Measurements from ENCODE around the gene COL6A2.

Gene COL6A2

DNA sequence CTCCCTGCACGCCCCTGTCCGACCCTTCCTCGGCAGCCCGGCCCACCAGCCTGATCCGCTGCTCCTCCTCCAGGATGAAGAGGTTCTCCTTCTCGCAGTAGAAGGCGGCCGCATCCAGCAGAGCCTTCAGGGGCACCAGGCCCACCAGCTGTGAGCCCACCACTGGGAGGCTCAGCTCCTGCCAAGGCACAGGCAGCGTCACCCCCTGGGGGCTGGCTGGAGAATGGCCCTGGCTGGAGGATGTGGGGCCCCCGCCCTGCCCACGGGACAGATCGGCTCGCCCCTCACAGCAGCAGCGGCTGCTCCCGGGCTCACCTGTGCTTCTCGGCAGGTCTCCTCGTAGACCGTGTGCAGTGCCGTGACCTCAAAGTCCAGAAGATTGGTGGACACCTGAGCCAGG, 52.2 kb downstream of the COL6A2 start:
- TF ChIP-seq ZBTB7A (IDR thresholded peaks at IDR 0.05; ENCODE audit: low read depth) (no peak), EP300 (IDR thresholded peaks at IDR 0.05; ENCODE audit: borderline replicate concordance) (no peak), TAF1 (IDR thresholded peaks at IDR 0.05; ENCODE audit: low read depth) (no peak), CEBPB (IDR thresholded peaks at IDR 0.05) (no peak), EGR1 (IDR thresholded peaks at IDR 0.05) (no peak), TEAD4 (IDR thresholded peaks at IDR 0.05) (no peak), CREB1 (IDR thresholded peaks at IDR 0.05; ENCODE audit: low read depth) (no peak), FOXM1 (IDR thresholded peaks at IDR 0.05; ENCODE audit: borderline replicate concordance, low read depth) (no peak), NFIC (IDR thresholded peaks at IDR 0.05) (no peak), RAD21 (IDR thresholded peaks at IDR 0.05; ENCODE audit: low read depth) (no peak), YY1 (IDR thresholded peaks at IDR 0.05; ENCODE audit: low read depth) (no peak), TCF12 (IDR thresholded peaks at IDR 0.05; ENCODE audit: low read depth) (no peak)
- TF ChIP-seq, protein P1, sequence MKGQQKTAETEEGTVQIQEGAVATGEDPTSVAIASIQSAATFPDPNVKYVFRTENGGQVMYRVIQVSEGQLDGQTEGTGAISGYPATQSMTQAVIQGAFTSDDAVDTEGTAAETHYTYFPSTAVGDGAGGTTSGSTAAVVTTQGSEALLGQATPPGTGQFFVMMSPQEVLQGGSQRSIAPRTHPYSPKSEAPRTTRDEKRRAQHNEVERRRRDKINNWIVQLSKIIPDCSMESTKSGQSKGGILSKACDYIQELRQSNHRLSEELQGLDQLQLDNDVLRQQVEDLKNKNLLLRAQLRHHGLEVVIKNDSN (IDR thresholded peaks at IDR 0.05): no peak
- TF ChIP-seq, protein P2, sequence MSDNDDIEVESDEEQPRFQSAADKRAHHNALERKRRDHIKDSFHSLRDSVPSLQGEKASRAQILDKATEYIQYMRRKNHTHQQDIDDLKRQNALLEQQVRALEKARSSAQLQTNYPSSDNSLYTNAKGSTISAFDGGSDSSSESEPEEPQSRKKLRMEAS (IDR thresholded peaks at IDR 0.05): no peak
- TF ChIP-seq, protein P3, sequence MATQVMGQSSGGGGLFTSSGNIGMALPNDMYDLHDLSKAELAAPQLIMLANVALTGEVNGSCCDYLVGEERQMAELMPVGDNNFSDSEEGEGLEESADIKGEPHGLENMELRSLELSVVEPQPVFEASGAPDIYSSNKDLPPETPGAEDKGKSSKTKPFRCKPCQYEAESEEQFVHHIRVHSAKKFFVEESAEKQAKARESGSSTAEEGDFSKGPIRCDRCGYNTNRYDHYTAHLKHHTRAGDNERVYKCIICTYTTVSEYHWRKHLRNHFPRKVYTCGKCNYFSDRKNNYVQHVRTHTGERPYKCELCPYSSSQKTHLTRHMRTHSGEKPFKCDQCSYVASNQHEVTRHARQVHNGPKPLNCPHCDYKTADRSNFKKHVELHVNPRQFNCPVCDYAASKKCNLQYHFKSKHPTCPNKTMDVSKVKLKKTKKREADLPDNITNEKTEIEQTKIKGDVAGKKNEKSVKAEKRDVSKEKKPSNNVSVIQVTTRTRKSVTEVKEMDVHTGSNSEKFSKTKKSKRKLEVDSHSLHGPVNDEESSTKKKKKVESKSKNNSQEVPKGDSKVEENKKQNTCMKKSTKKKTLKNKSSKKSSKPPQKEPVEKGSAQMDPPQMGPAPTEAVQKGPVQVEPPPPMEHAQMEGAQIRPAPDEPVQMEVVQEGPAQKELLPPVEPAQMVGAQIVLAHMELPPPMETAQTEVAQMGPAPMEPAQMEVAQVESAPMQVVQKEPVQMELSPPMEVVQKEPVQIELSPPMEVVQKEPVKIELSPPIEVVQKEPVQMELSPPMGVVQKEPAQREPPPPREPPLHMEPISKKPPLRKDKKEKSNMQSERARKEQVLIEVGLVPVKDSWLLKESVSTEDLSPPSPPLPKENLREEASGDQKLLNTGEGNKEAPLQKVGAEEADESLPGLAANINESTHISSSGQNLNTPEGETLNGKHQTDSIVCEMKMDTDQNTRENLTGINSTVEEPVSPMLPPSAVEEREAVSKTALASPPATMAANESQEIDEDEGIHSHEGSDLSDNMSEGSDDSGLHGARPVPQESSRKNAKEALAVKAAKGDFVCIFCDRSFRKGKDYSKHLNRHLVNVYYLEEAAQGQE (IDR thresholded peaks at IDR 0.05; ENCODE audit: low read depth): no peak

DNA sequence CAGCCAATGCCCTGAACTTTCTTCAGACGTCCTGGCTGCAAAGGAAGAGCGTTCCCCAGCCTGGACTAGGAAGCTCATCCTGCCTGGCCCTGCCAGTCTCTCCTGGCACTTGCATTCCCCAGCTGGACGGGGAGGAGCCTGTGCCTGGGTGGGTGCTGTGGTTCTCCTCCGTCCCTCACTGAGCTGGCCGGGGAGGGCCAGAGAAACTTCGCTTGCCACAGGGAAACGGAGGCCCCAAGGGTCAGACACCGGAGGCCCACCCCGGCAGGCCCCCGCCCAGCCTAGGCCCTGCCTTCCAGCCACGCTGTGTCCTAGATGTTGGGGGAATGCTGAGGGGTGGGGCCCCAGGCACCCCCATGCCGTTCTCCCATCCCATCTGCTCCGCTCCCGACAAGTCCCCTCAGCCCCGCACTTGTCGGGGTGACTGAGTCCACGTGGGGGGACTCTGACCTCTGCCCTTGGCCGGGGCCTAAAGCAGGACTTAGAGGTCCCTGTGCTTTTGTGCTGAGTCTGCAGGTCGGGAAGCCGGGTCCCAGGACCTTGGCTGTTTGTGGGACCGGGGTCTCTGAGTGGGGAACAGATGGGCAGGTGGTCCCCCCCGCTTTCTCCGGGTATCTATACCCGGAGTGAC, 52.7 kb downstream of the COL6A2 start:
- TF ChIP-seq, protein P1 (IDR thresholded peaks at IDR 0.05): no peak
- TF ChIP-seq EP300 (IDR thresholded peaks at IDR 0.05; ENCODE audit: borderline replicate concordance) (no peak), TCF12 (IDR thresholded peaks at IDR 0.05; ENCODE audit: low read depth) (no peak), CREB1 (IDR thresholded peaks at IDR 0.05; ENCODE audit: low read depth) (no peak), TAF1 (IDR thresholded peaks at IDR 0.05; ENCODE audit: low read depth) (no peak), NFIC (IDR thresholded peaks at IDR 0.05) (no peak), TEAD4 (IDR thresholded peaks at IDR 0.05) (no peak), FOXM1 (IDR thresholded peaks at IDR 0.05; ENCODE audit: borderline replicate concordance, low read depth) (no peak), ZBTB7A (IDR thresholded peaks at IDR 0.05; ENCODE audit: low read depth) (no peak), CEBPB (IDR thresholded peaks at IDR 0.05) (no peak), RAD21 (IDR thresholded peaks at IDR 0.05; ENCODE audit: low read depth) (no peak), EGR1 (IDR thresholded peaks at IDR 0.05) (no peak), YY1 (IDR thresholded peaks at IDR 0.05; ENCODE audit: low read depth) (no peak)
- TF ChIP-seq, protein P2 (IDR thresholded peaks at IDR 0.05): no peak

DNA sequence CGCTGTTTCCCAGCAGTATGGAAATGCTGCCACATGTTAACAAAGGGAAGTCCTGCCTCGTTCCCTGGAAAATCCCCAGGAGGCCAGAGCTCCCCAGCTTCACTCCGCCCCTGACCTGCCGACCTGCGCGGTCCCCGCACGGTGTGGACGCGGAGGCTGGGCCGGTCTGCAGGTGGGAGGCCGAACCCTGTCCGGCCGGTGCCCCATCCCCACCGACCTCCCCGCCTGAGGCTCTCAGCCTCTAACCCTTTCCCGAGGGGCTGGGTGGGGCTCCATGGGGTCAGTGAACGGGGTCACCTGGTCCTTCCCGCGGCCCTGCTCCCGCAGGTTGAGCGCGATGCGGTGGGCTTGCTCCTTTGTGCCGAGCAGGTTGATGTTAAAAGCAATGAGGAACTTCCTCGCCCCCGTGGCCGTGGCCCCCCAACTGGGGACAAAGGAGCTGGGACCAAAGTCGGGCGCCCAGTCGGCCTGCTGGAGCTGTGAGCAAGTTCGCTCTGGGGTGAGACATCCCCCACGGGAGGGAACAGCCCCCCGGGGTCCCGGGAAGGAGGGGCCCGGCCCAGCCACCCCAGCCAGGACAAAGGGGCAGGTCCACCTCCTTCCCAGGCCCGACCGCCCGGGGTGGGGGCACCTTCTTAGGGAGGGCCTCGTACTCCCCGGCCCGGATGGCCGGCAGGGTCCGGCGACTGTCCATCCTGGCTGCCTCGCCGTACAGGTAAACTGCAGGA, 53.5 kb downstream of the COL6A2 start:
- TF ChIP-seq ZBTB7A (IDR thresholded peaks at IDR 0.05; ENCODE audit: low read depth): 0 out of 2 replicates have a peak, but pooled peaks have one; percentile 34
- no peak for TF ChIP-seq CEBPB (IDR thresholded peaks at IDR 0.05)
- TF ChIP-seq CREB1 (IDR thresholded peaks at IDR 0.05; ENCODE audit: low read depth): no peak
- TF ChIP-seq EP300 (IDR thresholded peaks at IDR 0.05; ENCODE audit: borderline replicate concordance): no peak
- TF ChIP-seq TCF12 (IDR thresholded peaks at IDR 0.05; ENCODE audit: low read depth): no peak

DNA sequence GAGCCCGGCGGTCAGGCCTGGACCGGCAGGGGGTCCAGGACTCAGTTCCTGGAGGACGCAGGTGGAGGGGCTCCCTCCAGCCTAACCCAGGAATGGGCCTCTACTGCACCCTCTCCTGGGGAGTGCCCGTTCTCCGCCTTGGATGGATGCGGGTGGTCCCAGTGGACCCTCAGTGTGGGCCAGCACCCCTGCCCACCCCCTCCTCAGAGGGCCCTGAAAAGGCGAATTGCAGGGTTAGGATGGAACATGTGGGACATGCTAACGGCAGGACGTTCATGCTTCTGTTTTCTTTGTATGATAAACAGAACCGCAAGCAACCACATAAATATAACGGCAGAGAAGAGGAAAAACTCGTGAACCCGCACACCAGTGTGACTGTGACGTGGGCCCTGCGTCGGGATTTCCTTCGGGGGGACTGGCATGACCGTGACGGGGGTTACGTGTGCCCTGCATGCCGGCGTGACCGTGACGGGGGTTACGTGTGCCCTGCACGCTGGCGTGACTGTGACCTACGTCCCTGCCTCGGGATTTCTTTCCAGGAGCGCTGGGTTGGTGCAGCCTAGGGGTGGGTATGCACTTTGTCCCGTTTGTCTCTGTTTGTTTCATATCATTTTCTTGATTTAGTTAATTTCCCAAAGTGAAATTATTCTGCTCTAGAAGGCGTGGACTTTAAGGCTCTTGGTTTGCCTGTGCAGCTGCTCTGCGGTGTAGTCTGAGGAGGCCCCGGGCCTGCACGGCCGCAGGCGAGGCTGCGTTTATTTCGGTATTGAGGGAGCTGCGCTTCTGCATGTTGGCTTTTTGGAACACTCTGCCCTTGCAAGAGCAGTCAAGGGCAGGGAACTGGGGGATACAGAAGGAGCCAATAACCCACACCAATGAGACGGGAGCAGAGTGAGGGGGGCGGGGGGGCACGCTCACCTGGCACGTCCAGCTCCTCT, 54.3 kb downstream of the COL6A2 start:
- TF ChIP-seq NFIC (IDR thresholded peaks at IDR 0.05): no peak
- no peak for TF ChIP-seq YY1 (IDR thresholded peaks at IDR 0.05; ENCODE audit: low read depth)
- TF ChIP-seq, protein P2 (IDR thresholded peaks at IDR 0.05): no peak
- no peak for TF ChIP-seq TCF12 (IDR thresholded peaks at IDR 0.05; ENCODE audit: low read depth)
- TF ChIP-seq ZBTB7A (IDR thresholded peaks at IDR 0.05; ENCODE audit: low read depth): 0 out of 2 replicates have a peak, but pooled peaks have one; percentile 27

DNA sequence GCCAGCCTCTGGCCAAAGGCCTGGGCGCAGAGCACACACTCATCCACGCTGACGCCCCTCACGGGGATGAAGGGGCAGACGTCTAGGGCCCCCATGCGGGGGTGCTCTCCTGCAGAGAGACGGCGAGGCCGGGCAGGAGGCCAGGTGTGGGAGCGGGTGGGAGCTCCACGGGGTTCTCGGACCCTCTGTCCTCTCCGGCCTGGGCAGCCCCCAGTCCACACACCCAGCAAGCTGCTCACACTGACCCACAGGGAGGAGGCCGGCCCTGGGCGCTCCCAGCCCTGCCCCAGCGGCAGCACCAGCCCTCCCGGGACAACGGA, 55.0 kb downstream of the COL6A2 start:
- TF ChIP-seq NFIC (IDR thresholded peaks at IDR 0.05) (no peak), TAF1 (IDR thresholded peaks at IDR 0.05; ENCODE audit: low read depth) (no peak), CREB1 (IDR thresholded peaks at IDR 0.05; ENCODE audit: low read depth) (no peak), ZBTB7A (IDR thresholded peaks at IDR 0.05; ENCODE audit: low read depth) (no peak), TEAD4 (IDR thresholded peaks at IDR 0.05) (no peak), CEBPB (IDR thresholded peaks at IDR 0.05) (no peak), RAD21 (IDR thresholded peaks at IDR 0.05; ENCODE audit: low read depth) (no peak), YY1 (IDR thresholded peaks at IDR 0.05; ENCODE audit: low read depth) (no peak), EGR1 (IDR thresholded peaks at IDR 0.05) (no peak), TCF12 (IDR thresholded peaks at IDR 0.05; ENCODE audit: low read depth) (no peak), EP300 (IDR thresholded peaks at IDR 0.05; ENCODE audit: borderline replicate concordance) (no peak)
- TF ChIP-seq, protein P2 (IDR thresholded peaks at IDR 0.05): no peak
- TF ChIP-seq, protein P3 (IDR thresholded peaks at IDR 0.05; ENCODE audit: low read depth): no peak
- TF ChIP-seq, protein P1 (IDR thresholded peaks at IDR 0.05): no peak

Data from Ishikawa (cell line).